ENCODE results near the gene CHCHD2. TPM values are rescaled to one million over a fixed set of nuclear protein-coding genes. Genes with fewer than 3 reads are reported as not detected.

The CHCHD2 gene, protein sequence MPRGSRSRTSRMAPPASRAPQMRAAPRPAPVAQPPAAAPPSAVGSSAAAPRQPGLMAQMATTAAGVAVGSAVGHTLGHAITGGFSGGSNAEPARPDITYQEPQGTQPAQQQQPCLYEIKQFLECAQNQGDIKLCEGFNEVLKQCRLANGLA
- 100 to 1,000 TPM; 382 to 396 TPM for total RNA-seq

DNA sequence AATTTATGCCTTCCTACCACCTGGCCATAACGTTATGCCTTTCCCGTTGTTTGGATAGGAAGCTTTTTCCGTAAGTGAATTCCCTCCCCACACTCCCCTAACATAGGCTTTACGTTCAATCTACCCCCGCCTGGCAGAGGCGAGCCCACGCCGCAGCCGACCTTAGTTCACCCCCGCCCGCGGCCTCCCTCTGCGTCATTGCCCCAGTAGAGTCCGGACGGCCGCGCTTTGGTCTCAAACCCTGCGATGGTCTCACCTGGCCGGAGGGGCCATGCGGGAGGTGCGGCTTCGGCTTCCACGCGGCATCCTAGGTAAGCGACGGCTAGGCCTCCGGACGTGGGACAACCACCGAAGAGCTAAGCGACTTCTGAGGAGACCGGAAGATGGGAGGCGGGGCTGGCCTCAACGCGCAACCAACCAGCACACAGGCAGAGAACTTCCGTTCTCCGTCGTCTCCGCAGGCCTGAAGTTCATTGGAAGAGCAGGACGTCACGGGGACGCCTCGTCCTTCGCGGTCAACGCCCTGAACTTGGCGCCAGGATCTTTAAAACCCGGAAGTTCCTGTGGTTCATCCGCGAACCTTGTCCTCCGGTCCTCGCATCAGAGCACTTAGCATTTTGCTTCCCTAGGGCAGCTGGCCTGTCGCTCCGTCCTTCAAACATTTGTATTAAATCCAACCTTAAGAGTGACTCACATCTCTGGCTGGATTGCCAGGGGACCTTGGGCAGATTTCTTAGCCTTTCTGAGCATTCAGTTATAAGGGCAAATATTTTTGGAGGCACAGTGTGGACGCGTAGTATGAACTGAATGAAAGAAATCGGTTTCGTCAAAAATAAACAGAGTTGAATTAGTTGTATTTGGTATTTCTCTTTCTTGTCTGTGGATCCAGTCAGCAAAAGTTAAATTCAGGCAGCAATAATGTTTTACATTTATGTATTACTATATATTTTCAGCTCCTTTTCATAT, at the start of gene CHCHD2:
CHCHD2 (minus strand) TSS at position 369 of the 966 bp plus-strand sequence; CDS start at position 306, 63 bp downstream.

DNA sequence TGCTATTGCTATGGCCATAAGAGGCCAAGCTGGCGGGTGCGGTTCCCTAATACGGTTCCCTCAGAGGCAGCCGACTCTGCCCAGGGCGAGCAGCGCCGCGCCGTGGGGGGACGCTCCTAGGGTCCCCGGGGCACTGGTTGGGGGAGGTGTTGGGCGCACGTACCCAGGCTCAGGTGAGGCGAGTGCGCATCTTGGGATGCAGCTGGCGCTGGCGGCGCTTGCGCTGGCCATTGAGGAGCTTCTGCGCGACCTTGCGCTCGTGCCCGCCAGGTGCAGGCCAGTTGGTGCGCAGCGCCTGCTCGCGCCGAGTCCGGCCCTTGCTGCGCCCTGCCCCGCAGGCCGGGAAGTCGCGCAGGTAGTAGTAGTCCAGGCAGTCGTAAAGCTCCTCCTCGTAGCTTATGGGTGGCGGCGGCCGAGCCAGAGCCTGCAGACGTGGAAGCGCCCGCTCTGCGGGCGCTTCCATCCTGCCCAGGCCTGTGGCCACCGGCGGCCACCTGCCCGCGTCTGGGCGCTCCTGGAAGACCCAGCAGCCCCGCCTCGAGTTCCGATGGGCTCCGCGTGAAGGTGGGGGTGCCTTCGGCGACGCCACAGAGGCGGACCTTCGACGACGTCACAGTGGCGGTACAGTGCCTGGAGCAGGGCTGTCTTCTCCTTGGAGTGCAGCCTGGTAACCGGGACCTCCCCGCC, 9.7 kb upstream of the CHCHD2 start, which contains the start of gene NUPR2:
NUPR2 (minus strand) TSS at position 566 of the 687 bp plus-strand sequence; CDS start at position 463, 103 bp downstream.

DNA sequence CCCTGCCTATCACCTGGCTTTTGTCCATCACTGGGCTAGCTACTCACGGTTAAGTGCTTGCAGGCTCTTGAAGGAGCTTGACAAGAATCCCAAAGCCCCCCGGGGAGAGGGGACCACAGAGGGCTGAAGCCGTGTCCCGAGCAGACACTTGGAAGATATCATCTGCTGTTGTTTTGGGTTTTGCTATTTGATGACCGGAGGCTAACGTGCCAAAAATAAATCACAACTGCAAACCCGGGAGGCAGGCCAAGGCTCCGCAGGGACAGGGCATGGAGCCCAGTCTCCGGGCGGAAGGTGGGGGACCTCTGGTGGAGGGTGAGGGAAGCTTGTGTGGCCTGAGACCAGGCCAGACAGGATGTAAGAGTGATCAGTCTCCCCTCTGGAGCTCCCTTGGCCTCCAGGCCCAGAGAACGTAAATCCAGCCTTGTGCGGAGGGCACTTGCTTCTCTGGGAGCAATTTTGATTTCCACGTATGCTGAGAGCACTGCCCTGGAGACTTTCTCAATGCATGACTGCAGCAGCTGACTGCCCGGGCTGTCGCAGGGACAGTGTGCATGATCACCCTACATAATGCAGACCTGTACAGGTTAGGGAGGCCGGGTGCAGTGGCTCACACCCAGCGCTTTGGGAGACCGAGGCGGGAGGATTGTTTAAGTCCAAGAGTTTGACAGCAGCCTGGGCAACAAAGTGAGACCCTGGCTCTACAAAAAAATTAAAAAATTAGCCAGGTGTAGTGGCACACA, 13.3 kb downstream of the CHCHD2 start, which contains the start of gene PHKG1:
PHKG1 (minus strand) TSS at position 164 of the 743 bp plus-strand sequence. CDS start 4,011 bp downstream, outside the sequence.

DNA sequence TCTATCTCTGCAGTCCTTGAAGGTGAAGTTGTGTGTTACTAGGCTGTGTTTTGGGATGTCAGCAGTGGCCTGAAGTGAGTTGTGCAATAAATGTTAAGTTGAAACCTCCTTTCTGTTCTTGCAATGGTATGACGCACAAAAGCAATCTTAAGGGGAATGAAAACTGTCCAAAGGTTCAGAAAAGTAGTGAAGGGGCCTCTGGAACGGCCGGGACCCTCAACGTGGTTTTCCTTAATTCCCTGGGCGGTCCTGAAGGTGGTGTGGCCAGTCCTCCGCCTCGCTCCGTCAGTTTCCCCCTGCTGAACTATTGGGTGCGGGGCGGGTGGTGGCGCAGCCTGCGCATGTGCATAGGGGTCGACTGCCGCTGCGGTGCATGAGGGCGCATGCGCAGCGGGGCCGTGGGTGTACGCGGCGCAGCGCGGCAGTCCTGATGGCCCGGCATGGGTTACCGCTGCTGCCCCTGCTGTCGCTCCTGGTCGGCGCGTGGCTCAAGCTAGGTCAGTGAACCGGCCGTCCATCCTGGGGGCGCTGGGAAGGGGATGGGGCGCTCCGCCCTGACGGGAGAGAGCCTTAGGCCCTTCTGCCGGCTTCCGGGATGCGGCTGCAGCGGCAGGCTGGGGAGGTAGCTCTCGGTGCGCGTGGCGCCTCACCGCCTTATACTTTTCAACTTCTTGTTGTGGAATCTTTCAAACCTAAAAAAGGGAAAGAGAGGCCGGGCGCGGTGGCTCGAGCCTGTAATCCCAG, 42.2 kb downstream of the CHCHD2 start, which contains the start of gene SUMF2:
SUMF2 (plus strand) TSS at position 405 of the 744 bp plus-strand sequence; CDS start at position 431, 26 bp downstream.

Other genes starting within 250 kb of the CHCHD2 start
- not detected for gene SEPTIN14, start 243.7 kb downstream of the CHCHD2 start, total RNA-seq
- 1 to 10 TPM; 1.3 to 1.6 TPM for gene ZNF713, start 219.0 kb downstream of the CHCHD2 start, total RNA-seq
- 10 to 100 TPM; 12.2 to 13.3 TPM for gene MRPS17, start 154.6 kb downstream of the CHCHD2 start, total RNA-seq
- 10 to 100 TPM; 32.7 to 35.9 TPM for gene NIPSNAP2, start 141.9 kb downstream of the CHCHD2 start, total RNA-seq
- gene PSPH, start 55.0 kb downstream of the CHCHD2 start, total RNA-seq, result 1 to 10 TPM; 7.9 to 8.8 TPM
- gene CCT6A, start 54.7 kb downstream of the CHCHD2 start, total RNA-seq, result 100 to 1,000 TPM in 1 of 2 experiments, 10 to 100 TPM in 1; 99.7 to 106 TPM
- 100 to 1,000 TPM; 152 to 158 TPM for gene SUMF2, start 42.2 kb downstream of the CHCHD2 start, total RNA-seq
- gene PHKG1, start 13.5 kb downstream of the CHCHD2 start, total RNA-seq, result 1 to 10 TPM; 1.7 to 1.9 TPM
- not detected for gene NUPR2, start 9.9 kb upstream of the CHCHD2 start, total RNA-seq

All from activated naive CD4-positive, alpha-beta T cell treated with anti-CD3 and anti-CD28 coated beads, Interleukin-2, amount 10 ng/mL, durations not matched to agents 5 hours and 36 hours (primary cell).